WTC11 (cell line): Measurements from ENCODE around the gene NDUFS2. TPM values are rescaled to one million over a fixed set of nuclear protein-coding genes. Genes with fewer than 3 reads are reported as not detected.

Source experiments
- ATAC-seq: fragments of 200-7000 bp; cut with Tn5 transposase; 2 replicates; pipeline ENCODE4 v1.10.0; 2021; ENCODE audit warnings: mild to moderate bottlenecking, moderate library complexity
- CTCF ChIA-PET: fragments of 300-600 bp; sonication (Branson Sonifier 250); formaldehyde crosslinking; loops from one replicate; lab custom pipeline; 2021; ENCODE audit warnings: antibody characterized with exemption; lab: Charles Lee
- POLR2A ChIA-PET: fragments of 350-600 bp; sonication (Branson Sonifier 250); formaldehyde crosslinking; loops from one replicate; lab custom pipeline; 2021; ENCODE audit warnings: antibody characterized with exemption; lab: Charles Lee
- DNase-seq: peaks from one replicate; pipeline ENCODE4 v3.0.0; 2021; ENCODE audit warnings: low spot score
- H3K27ac Mint-ChIP-seq: 2 replicates; pipeline ENCODE4 v1.8.0; 2021; ENCODE audit warnings: mixed read lengths
- H3K27me3 Mint-ChIP-seq: 2 replicates; pipeline ENCODE4 v1.8.0; 2021; ENCODE audit warnings: low read depth, mild to moderate bottlenecking, moderate library complexity, mixed read lengths
- H3K36me3 Mint-ChIP-seq: 2 replicates; pipeline ENCODE4 v1.8.0; 2021; ENCODE audit warnings: mixed read lengths
- H3K4me1 Mint-ChIP-seq: 2 replicates; pipeline ENCODE4 v1.8.0; 2022; ENCODE audit warnings: mixed read lengths
- H3K4me3 Mint-ChIP-seq: 2 replicates; pipeline ENCODE4 v1.8.0; 2021; ENCODE audit warnings: mild to moderate bottlenecking, moderate library complexity, mixed read lengths
- H3K9me3 Mint-ChIP-seq: 2 replicates; pipeline ENCODE4 v1.8.0; 2021; ENCODE audit warnings: mixed read lengths
- ARID4B ChIP-seq: sonication (generic); formaldehyde crosslinking; IDR thresholded peaks from 2 replicates; pipeline ENCODE4 v1.8.0; 2023; ENCODE audit warnings: missing genetic modification reagents, mild to moderate bottlenecking, borderline replicate concordance
- CBFB ChIP-seq: sonication (generic); formaldehyde crosslinking; IDR thresholded peaks from 2 replicates; pipeline ENCODE4 v1.8.1; 2022; ENCODE audit warnings: mild to moderate bottlenecking, low read depth, missing genetic modification reagents
- CTCF ChIP-seq: fragments of 200-600 bp; IDR thresholded peaks from 2 replicates; pipeline ENCODE4 v1.8.0; 2022; ENCODE audit warnings: antibody characterized with exemption
- EMX1 ChIP-seq: fragments of 250-450 bp; sonication (Bioruptor Pico); IDR thresholded peaks from 2 replicates; pipeline ENCODE4 v1.8.0; 2021; ENCODE audit warnings: mild to moderate bottlenecking
- ERG ChIP-seq: fragments of 250-450 bp; sonication (Bioruptor Pico); IDR thresholded peaks from 2 replicates; pipeline ENCODE4 v1.8.0; 2021; ENCODE audit warnings: mild to moderate bottlenecking
- ETV6 ChIP-seq: sonication (generic); formaldehyde crosslinking; IDR thresholded peaks from 2 replicates; pipeline ENCODE4 v1.8.1; 2022; ENCODE audit warnings: mild to moderate bottlenecking, missing genetic modification reagents
- FOXK1 ChIP-seq: sonication (generic); formaldehyde crosslinking; IDR thresholded peaks from 2 replicates; pipeline ENCODE4 v1.8.0; 2022; ENCODE audit warnings: mild to moderate bottlenecking, moderate library complexity, missing genetic modification reagents
- GRHL2 ChIP-seq: fragments of 250-450 bp; sonication (Bioruptor Pico); IDR thresholded peaks from 2 replicates; pipeline ENCODE4 v1.8.0; 2022; ENCODE audit warnings: mild to moderate bottlenecking, moderate library complexity; ENCODE audit not compliant: insufficient replicate concordance, severe bottlenecking
- HMGA2 ChIP-seq: fragments of 250-450 bp; sonication (Bioruptor Pico); IDR thresholded peaks from 2 replicates; pipeline ENCODE4 v1.4.0; 2021; ENCODE audit warnings: mild to moderate bottlenecking, moderate library complexity
- NR1H2 ChIP-seq: sonication (generic); formaldehyde crosslinking; IDR thresholded peaks from 2 replicates; pipeline ENCODE4 v1.9.0; 2021; ENCODE audit warnings: mild to moderate bottlenecking, moderate library complexity, missing genetic modification reagents
- PREB ChIP-seq: sonication (generic); formaldehyde crosslinking; IDR thresholded peaks from 2 replicates; pipeline ENCODE4 v1.8.1; 2022; ENCODE audit warnings: mild to moderate bottlenecking, missing genetic modification reagents, moderate library complexity, borderline replicate concordance
- RELA ChIP-seq: sonication (generic); formaldehyde crosslinking; IDR thresholded peaks from 2 replicates; pipeline ENCODE4 v1.8.1; 2022; ENCODE audit warnings: missing genetic modification reagents, mild to moderate bottlenecking, borderline replicate concordance
- SOX15 ChIP-seq: fragments of 250-450 bp; sonication (Bioruptor Pico); IDR thresholded peaks from 2 replicates; pipeline ENCODE4 v1.9.0; 2021; ENCODE audit warnings: mild to moderate bottlenecking
- STAT6 ChIP-seq: sonication (generic); formaldehyde crosslinking; conservative IDR thresholded peaks from 2 replicates; pipeline ENCODE4 v1.8.1; 2023; ENCODE audit warnings: mild to moderate bottlenecking, low read depth, missing genetic modification reagents, moderate library complexity
- TEAD4 ChIP-seq: sonication (generic); formaldehyde crosslinking; IDR thresholded peaks from 2 replicates; pipeline ENCODE4 v1.8.0; 2022; ENCODE audit warnings: mild to moderate bottlenecking, missing genetic modification reagents
- ZNF219 ChIP-seq: sonication (generic); formaldehyde crosslinking; IDR thresholded peaks from 2 replicates; pipeline ENCODE4 v1.8.0; 2023; ENCODE audit warnings: missing genetic modification reagents, mild to moderate bottlenecking, borderline replicate concordance
- total RNA-seq: library from RNA; stranded (reverse); gene quantifications from 3 replicates; pipeline ENCODE4 v1.2.3, GENCODE V29; 2021
- TF ChIP-seq, protein P1 (sequence below): sonication (generic); formaldehyde crosslinking; IDR thresholded peaks from 2 replicates; pipeline ENCODE4 v1.8.1; 2023; ENCODE audit warnings: mild to moderate bottlenecking, missing genetic modification reagents

Gene NDUFS2
- total RNA-seq, 1 experiment from 2014 or later: 108 TPM

DNA sequence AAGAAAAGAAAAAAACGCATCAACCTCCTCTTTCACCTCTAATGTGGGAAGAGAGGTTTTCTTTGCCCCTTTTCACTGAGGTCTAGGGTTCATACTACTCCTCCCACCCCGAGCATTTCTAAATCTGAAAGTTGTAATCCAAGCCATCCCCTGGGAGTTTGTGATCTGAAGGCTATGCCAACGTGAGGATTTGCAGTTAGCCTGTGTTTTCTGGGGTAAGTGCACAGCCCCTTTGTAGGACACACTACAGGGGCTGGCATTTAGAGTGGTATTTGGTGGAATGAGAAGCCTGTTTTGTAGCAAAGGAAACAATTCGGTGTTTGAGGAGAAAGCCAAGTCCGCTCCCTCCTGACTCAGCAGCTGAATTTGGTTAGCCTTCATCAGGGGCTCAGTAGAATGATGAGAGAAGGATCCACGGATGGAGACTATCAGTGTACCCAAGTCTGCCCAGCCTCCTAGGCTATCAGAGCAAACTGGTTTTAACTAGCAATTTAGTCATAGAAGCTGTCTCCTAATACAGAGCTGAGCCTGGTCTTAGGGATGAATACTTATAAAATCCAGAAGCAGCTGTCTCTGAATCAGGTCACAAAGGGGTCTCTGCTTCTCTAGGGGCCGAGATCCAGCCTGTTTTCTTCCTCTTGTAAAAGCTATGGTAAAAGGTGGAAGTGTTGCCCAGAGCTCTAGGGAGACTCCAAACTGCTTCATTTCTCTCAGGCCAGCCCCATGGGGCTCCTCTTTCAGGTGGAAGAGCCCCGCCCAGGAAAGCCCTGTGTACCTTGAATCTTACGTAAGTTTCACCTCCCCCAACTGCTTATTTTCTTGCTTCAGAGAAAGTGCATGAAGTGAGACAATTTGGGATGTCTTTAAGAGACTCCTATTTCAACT is 58.5 kb downstream of the NDUFS2 start (continued):
- TF ChIP-seq STAT6 (CRISPR knock-in tag) (no peak), PREB (no peak), EMX1 (no peak), ZNF219 (CRISPR knock-in tag) (no peak), HMGA2 (CRISPR knock-in tag) (no peak), CBFB (CRISPR knock-in tag) (no peak)
- TF ChIP-seq, protein P1, sequence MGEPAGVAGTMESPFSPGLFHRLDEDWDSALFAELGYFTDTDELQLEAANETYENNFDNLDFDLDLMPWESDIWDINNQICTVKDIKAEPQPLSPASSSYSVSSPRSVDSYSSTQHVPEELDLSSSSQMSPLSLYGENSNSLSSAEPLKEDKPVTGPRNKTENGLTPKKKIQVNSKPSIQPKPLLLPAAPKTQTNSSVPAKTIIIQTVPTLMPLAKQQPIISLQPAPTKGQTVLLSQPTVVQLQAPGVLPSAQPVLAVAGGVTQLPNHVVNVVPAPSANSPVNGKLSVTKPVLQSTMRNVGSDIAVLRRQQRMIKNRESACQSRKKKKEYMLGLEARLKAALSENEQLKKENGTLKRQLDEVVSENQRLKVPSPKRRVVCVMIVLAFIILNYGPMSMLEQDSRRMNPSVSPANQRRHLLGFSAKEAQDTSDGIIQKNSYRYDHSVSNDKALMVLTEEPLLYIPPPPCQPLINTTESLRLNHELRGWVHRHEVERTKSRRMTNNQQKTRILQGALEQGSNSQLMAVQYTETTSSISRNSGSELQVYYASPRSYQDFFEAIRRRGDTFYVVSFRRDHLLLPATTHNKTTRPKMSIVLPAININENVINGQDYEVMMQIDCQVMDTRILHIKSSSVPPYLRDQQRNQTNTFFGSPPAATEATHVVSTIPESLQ: no peak

- Mint-ChIP-seq H3K27ac (no peak overlapping the region), H3K4me1 (peaks cover 27% of the 10 kb centered on the region), H3K27me3 (peaks cover 68% of the 10 kb centered on the region), H3K9me3 (peaks cover 19% of the 10 kb centered on the region), H3K4me3 (no peak overlapping the region), H3K36me3 (peaks cover 19% of the 10 kb centered on the region)
- ATAC-seq: no peak
- ChIA-PET CTCF (interaction anchor here (0.5 to 1.8 kb wide), 5 partner anchors 29 to 1115 kb away, joined by 3 to 6 read pairs (median 3); no protein-coding TSS in a partner anchor), POLR2A (no interaction called here)
- DNase-seq: no peak
- TF ChIP-seq ERG: no peak
- TF ChIP-seq EMX1: no peak
- TF ChIP-seq SOX15 (CRISPR knock-in tag): no peak
- TF ChIP-seq ARID4B (CRISPR knock-in tag): no peak
- no peak for TF ChIP-seq ETV6 (CRISPR knock-in tag)
- TF ChIP-seq NR1H2 (CRISPR knock-in tag): no peak
- no peak for TF ChIP-seq TEAD4 (CRISPR knock-in tag)
- no peak for TF ChIP-seq CTCF
- TF ChIP-seq FOXK1 (CRISPR knock-in tag): no peak
- no peak for TF ChIP-seq RELA (CRISPR knock-in tag)
- no peak for TF ChIP-seq GRHL2
Observed at GRCh38 chr1:161261261-161262235, 59.4 kb downstream of the NDUFS2 start.
